HFFc6 (cell line): ENCODE data around the gene CBX6. TPM values are rescaled to one million over a fixed set of nuclear protein-coding genes. Genes with fewer than 3 reads are reported as not detected.
"Not testable (repeated sequence)": the region's sequence is repeated elsewhere in the genome, so short reads cannot be mapped to it uniquely, and the experiment has no call there.

Experiments
- DNase-seq: peaks from one replicate; pipeline ENCODE4 v3.0.0-alpha.2; 2018
- H3K27ac Mint-ChIP-seq: 2 replicates; pipeline ENCODE4 v1.8.0; 2020; ENCODE audit warnings: mild to moderate bottlenecking, mixed read lengths
- H3K27me3 Mint-ChIP-seq: 2 replicates; pipeline ENCODE4 v1.8.0; 2021; ENCODE audit warnings: mild to moderate bottlenecking, moderate library complexity, mixed read lengths; ENCODE audit not compliant: insufficient read depth
- H3K36me3 Mint-ChIP-seq: 2 replicates; pipeline ENCODE4 v1.8.0; 2021; ENCODE audit warnings: low read depth, mixed read lengths
- H3K4me1 Mint-ChIP-seq: 2 replicates; pipeline ENCODE4 v1.8.0; 2020; ENCODE audit warnings: low read depth, mixed read lengths
- H3K4me3 Mint-ChIP-seq: 2 replicates; pipeline ENCODE4 v1.8.0; 2020; ENCODE audit warnings: mild to moderate bottlenecking, moderate library complexity, mixed read lengths
- H3K9me3 Mint-ChIP-seq: 2 replicates; pipeline ENCODE4 v1.8.0; 2020; ENCODE audit warnings: mild to moderate bottlenecking, mixed read lengths
- total RNA-seq, 6 experiments: library from RNA; stranded (reverse); fragmentation: NEBNext Ultra II Directional; extraction: Animal tissue kit (Norgen Biotek cat#: 25700); gene quantifications; 2 replicates in 1 of 6; 3 replicates in 5 of 6; pipeline ENCODE4 v1.2.3, GENCODE V29; 2021
- TF ChIP-seq, protein P1 (sequence below): fragments of 200-600 bp; sonication (generic); IDR thresholded peaks from 2 replicates; pipeline ENCODE4 v1.5.0; 2021; ENCODE audit warnings: antibody characterized with exemption, mild to moderate bottlenecking

Gene CBX6
- total RNA-seq, 6 experiments from 2014 or later = 72.0 to 91.5 (median 75.3) TPM

DNA sequence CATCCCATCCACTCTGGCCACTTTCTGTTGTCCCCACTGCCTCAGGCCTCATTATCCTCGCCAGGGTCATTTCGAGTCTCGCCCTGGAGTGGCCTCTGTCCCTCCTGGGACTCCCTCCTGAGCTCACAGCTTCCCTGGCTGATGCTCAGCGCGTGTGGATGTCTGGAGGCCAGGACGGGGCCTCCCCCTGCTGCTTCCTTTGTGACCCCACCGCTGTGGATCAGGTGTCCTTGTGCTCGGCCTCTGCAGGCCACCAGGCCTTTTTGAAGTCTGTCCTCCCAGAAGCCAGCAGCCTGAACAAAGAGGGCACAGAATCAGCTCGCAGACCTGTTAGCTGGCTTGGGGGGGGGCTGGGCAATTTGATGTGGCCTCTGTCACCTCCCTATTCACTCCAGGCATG, 13.5 kb downstream of the CBX6 start:
- no peak overlapping the region for H3K27ac Mint-ChIP-seq
- TF ChIP-seq, protein P1, sequence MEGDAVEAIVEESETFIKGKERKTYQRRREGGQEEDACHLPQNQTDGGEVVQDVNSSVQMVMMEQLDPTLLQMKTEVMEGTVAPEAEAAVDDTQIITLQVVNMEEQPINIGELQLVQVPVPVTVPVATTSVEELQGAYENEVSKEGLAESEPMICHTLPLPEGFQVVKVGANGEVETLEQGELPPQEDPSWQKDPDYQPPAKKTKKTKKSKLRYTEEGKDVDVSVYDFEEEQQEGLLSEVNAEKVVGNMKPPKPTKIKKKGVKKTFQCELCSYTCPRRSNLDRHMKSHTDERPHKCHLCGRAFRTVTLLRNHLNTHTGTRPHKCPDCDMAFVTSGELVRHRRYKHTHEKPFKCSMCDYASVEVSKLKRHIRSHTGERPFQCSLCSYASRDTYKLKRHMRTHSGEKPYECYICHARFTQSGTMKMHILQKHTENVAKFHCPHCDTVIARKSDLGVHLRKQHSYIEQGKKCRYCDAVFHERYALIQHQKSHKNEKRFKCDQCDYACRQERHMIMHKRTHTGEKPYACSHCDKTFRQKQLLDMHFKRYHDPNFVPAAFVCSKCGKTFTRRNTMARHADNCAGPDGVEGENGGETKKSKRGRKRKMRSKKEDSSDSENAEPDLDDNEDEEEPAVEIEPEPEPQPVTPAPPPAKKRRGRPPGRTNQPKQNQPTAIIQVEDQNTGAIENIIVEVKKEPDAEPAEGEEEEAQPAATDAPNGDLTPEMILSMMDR = no peak
- H3K9me3 Mint-ChIP-seq = no peaks in the 10 kb centered on the region
- no peaks in the 10 kb centered on the region for H3K36me3 Mint-ChIP-seq
- no peaks in the 10 kb centered on the region for H3K4me1 Mint-ChIP-seq
- peaks cover 2% of the 10 kb centered on the region for H3K27me3 Mint-ChIP-seq
- DNase-seq = no peak
- H3K4me3 Mint-ChIP-seq = no peak overlapping the region

- not testable (repeated sequence) for DNase-seq, H3K27me3 Mint-ChIP-seq, H3K27ac Mint-ChIP-seq, H3K4me3 Mint-ChIP-seq, H3K36me3 Mint-ChIP-seq, H3K9me3 Mint-ChIP-seq
- H3K4me1 Mint-ChIP-seq = peaks cover 18% of the 10 kb centered on the region
Measured at GRCh38 chr22:38854476-38854875, 17.5 kb downstream of the CBX6 start.

DNA sequence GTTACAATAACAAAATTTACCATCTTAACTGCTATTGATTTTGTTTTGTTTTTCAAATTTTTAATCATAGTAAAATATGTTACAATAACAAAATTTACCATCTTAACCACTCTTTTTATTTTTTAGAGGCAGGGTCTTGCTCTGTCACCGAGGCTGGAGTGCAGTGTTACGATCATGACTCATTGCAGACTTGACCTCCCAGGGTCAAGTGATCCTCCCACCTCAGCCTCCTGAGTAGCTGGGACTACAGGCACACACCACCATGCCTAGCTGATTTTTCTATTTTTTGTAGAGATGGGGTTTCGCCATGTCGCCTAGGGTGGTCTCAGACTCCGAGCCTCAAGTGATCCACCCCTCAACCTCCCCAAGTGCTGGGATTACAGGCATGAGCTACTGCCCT, 18.1 kb downstream of the CBX6 start:
- H3K27ac Mint-ChIP-seq, DNase-seq, H3K9me3 Mint-ChIP-seq, H3K27me3 Mint-ChIP-seq, H3K36me3 Mint-ChIP-seq, H3K4me3 Mint-ChIP-seq: not testable (repeated sequence)
- peaks cover 18% of the 10 kb centered on the region for H3K4me1 Mint-ChIP-seq

- Mint-ChIP-seq H3K36me3 (no peaks in the 10 kb centered on the region), H3K27me3 (peaks cover 5% of the 10 kb centered on the region), H3K27ac (no peak overlapping the region), H3K9me3 (no peaks in the 10 kb centered on the region), H3K4me1 (peaks cover 18% of the 10 kb centered on the region), H3K4me3 (no peak overlapping the region)
- no peak for DNase-seq
- TF ChIP-seq, protein P1 = no peak
Measured at GRCh38 chr22:38853196-38853651, 18.8 kb downstream of the CBX6 start.

DNA sequence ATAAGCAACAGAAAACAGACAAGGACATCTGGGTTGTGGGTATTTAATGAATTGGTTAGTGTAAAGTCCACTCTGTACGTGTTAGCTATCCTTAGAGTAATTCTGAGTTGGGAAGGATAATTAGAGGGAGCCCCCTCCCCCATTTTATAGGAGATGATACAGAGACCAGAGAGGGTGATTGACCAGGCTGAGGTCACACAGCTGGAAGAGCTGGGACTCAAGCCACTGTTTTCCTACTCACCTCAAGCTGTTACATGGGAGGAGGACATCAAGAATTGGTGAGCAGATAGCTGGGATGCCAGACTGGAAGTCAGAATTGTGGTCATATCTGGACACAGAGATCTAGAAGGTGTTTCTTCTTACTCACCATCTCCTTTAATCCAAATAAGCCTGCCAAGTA, 19.5 kb downstream of the CBX6 start:
- TF ChIP-seq, protein P1 = no peak
- Mint-ChIP-seq H3K27me3 (peaks cover 5% of the 10 kb centered on the region), H3K4me3 (no peak overlapping the region), H3K27ac (no peak overlapping the region), H3K9me3 (no peaks in the 10 kb centered on the region), H3K36me3 (no peaks in the 10 kb centered on the region), H3K4me1 (peaks cover 18% of the 10 kb centered on the region)
- DNase-seq = no peak

DNA sequence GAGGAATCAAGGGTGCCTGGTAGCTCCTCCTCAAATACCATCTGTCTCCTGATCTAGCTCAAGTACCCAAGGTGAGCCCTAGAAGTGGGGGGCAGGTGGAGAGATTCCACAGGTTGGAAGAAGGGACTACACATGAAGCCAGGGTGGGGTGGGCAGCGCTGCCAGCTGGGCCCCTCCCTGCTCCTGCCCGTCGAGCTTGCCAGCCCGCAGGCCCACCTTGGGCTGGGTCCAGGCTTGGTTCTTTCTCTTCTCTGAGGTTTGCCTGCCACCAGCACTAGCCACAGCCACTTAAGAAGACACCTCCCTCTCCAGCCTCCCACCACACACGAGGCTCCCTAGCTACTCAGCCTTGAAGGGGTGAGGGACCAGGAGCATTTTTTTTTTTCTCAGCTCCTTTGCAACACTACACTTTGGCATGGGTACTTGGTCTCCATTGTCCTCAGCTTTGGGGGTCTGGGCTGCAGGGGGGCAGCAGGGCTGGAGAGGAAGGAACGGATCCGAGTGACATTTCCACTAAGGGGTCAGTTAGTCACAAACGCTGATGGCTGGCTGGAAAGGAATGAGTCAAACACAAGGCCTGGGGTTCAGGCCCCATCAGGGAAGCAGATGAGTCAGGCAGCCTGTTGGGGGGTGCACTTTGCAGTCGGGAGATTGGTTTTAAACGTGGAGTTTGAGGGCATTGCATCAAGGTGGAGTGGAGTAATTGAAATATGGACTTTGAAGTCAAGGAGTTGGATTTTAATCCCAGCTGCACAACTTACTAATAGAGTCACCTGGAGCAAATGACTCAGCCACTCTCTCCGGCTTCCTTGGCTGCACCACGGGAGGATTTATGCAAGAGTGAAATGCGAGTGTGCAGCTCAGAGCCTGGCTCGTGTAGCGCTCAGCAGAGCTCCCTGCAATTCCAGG, 20.8 kb downstream of the CBX6 start:
- H3K4me3 Mint-ChIP-seq = peak overlapping the region; percentile 9
- H3K27me3 Mint-ChIP-seq = peaks cover 9% of the 10 kb centered on the region
- H3K9me3 Mint-ChIP-seq = no peaks in the 10 kb centered on the region
- H3K27ac Mint-ChIP-seq = peak overlapping the region; percentile 53
- H3K4me1 Mint-ChIP-seq = peaks cover 18% of the 10 kb centered on the region
- no peaks in the 10 kb centered on the region for H3K36me3 Mint-ChIP-seq
- TF ChIP-seq, protein P1 = no peak
- peak; percentile 72 for DNase-seq
